COLO668 (cell line): ENCODE results near the gene UNC5CL.
"Not testable (repeated sequence)": the region's sequence is repeated elsewhere in the genome, so short reads cannot be mapped to it uniquely, and the experiment has no call there.

Source experiments
- DNase-seq: peaks from one replicate; lab custom pipeline; 2025; ENCODE audit not compliant: unreplicated experiment; lab: John Stamatoyannopoulos, UW

UNC5CL gene

DNA sequence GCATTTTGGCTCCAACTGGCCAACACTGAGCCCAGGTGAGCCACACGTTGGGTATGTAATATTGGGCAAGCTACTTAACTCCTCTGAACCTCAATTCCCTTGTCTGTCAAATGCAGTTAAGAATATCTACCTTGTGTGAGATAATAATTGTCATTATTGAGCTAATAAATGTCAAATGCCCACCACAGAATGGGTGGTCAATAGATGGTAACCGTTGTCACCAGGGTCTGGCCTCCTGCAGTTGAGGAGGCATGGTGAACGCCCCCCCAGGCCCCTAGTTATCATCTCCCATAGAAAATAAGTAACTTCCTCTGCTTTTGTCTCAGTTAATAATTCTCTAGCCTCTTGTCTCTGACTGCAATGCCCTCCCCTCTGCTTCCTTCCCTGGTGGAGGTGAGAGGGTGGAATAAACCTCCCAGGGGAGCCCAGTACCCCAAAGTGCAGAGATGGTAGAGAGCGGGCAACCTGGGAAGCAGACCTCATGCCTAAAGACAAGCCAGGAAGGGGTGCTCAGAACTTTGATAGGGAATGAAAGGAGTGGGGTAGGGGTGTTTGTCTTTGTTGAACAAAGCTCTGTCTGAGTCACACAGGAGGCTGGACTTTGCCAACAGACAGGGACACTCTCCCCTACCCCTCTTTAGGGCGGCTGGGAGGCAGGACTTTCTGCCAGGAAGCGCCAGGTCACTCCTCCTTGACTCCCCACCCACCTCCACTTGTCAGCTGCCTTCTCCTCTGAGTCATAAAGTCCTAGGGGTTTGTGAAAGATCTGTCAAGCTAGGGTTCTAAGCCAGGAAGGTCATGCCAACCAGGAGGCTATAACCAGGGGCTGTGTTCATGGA lies 1.3 kb upstream of the UNC5CL start:
- peak; percentile 33 for DNase-seq

DNA sequence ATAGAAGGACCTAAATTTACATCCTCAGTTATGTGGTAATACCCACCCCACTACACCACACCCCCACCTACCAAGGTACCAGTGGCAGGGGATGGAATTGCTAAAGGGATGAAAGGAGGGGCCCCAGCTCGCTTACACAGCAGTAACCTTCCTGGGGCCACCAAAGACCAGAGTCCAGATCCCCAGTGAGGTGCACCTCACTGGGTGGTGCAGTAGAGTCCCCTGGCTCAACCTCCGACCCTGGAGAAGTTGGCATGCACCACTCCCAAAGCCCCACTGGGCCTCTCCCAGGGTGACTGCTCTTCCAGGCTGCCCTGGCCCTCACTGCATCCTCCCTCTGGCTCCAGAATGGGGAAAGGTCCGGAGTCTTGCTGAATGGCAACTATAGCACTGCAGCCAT lies 816 bp downstream of the UNC5CL start:
- DNase-seq = no peak

- no peak for DNase-seq
Observed at GRCh38 chr6:41037107-41037900, 1.7 kb downstream of the UNC5CL start.

DNA sequence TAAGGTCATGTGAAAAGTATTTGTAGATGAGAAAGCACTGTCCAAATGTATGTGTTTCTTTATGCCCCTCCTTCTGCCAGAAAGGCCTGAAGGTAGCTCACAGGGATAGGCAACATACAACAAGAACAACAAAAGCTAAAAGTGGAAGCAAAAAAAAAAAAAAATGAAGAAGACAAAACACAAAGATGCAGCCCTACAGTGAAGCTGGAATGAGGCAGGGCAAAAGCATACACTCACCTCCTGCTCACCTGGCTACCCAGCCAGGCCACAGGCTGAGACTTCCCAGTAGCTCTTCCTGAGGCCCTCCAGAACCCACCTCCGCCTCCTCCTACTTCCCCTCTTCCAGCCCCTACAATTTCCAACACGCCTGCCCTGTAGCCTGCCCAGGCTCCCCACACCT lies 2.4 kb downstream of the UNC5CL start:
- DNase-seq = no peak

GRCh38 chr6:41036186-41036585 lies 2.8 kb downstream of the UNC5CL start:
- no peak for DNase-seq

DNA sequence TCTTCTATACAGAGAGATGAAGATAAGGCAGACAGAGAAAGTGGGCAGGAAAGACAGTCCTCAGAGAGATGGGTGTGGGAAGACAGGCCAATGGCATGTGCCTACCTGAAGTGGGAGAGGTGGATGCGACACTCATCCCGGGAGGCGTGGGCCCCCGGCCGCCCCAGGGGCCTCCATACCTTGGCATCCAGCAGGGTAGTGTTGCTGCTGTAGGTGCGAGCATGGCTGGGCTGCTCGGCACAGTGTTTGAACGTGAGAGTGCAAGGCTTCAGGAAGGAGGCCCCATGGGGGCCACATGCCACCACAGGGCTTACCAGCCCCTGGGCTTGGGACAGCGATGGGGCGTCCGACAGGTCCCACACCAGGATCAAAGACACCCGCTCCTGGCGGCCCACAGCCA lies 5.2 kb downstream of the UNC5CL start:
- no peak for DNase-seq

GRCh38 chr6:41032830-41033229 lies 6.2 kb downstream of the UNC5CL start:
- DNase-seq = no peak

DNA sequence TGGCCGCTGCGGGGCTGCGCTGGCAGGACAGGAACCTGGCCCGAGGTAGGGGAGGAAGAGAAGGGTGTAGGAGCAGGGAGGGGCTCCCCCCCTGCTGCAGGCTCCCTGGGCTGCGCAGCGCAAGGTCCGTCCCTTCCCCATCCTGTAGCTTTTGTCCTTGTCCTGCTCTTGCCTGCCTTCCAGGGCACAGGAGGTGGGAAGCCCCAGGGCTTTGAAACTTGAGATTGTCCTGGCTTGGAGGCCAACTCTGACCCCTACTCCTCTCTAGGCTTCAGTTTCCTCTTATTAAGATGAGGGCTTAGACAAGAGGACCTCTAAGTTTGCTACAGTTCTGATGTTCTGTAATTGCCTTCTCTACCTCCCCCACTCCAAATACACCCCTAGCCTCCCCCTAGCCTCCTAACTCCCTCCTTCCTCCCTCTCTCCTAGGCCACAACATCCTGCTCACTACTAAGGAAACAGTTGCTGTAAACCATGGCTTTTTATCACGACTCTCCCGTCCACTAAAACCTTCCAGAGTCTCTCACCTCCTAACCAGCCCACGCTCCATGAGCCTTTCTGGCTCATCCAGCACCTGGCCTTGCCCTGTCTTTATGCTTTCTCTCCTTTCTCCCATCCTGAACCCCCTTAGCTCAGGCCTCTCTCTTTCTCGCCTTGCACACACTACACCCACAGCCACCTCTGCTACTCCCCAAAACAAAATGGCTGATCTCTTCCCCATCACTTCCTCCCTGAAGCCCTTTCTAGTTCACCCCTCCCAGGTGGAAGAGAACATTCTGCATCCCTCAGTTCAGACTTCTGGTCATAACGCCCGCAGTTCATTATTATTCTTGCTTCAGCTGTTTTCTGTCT lies 10.2 kb downstream of the UNC5CL start:
- DNase-seq = no peak

DNA sequence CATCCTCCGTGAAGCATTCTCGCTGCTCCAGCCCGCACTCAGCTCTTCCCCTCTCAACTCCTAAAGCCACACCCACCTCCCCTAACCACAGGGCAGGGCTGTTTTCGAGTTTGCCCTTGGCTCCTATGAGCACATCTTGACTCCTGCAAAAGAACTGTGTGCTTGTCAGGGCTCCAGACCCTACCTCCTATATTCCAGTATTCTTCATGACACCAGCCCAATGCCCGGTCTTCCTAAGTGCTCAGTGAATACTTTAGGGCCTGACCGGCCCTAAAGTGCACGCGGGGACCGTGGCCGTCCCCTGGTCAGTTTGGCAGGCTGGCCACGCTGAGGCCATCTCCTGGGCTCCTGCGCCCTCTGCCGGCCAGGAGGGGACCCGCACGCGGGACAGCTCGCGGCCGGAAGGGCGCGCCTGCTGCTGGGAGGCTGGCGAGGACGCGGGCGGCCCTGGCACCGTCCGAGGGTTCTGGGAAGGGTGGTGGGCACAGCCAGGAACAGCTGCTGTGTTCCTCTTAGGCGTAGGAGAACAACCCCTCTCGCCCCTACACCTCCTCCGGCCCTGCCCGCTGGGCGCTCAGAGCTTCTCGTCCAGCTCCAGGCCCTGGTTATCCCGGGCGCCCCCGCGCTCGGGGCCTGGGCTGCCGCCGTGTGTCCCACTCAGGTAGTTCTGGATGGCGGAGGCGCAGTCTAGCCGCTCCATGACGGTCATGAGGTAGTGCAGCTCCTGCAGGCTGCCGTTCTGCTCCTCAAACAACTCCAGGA lies 11.0 kb downstream of the UNC5CL start:
- DNase-seq = peak; percentile 40

- DNase-seq = no peak
Observed at GRCh38 chr6:41027241-41027640, 11.8 kb downstream of the UNC5CL start.

GRCh38 chr6:41025966-41026530 lies 13.0 kb downstream of the UNC5CL start:
- DNase-seq = no peak

DNA sequence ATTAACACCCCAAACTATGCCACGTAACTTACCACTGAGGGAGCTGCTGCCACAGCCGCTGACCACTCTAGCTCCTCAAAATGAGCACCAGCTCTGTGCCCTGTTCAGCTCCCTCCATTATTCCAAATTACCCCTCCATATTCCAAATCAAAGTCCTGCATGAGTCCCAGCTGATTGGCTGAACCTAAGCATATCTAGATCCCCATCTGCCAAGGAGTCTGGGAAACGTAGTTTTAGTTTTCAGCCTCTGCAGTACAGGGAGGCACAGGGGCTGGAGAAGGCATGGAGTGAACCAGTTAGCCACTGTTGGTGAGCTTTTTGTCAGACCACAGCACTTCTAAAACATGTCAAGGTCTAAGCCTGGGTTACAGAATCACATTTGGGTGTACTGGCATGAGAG lies 15.9 kb downstream of the UNC5CL start:
- no peak for DNase-seq

DNA sequence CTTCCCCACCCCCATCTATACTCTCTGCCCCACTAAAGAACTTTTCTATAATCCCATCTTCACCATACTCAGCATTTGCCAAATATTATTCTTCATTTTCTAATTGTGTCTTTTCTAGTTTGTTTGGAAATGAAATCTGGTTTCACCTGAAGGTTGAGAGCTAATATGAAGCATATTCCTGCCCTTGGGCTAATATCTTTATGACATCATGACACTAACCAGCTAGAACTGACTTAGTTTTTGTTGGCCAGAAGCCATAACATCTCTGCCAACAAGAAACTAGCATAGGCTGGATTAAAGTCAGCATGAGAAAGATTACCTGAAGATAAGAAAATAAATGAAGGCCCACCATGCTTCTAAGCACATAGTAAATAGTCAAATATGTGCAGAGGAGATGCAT lies 16.7 kb downstream of the UNC5CL start:
- no peak for DNase-seq

- DNase-seq = peak; percentile 21
Observed at GRCh38 chr6:41021832-41022231, 17.2 kb downstream of the UNC5CL start.

DNA sequence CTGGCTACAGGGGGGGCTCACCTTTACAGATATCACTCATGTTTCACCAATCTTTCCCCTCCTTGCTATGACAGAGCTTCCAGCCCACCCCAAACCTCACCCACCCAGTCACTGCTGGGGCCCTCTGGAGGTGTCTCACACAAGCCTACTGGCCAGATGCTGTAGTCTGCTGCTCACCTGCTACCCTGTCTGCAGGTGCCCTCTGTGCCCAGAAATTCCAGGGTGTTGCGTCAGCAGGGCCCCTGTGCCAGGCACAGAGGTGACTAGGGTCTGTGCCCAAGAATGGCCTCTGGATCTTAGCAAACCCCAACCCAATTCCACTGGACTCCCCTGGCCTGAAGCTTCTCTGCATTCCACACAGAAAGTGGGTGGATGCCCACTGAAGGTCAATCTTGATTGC lies 21.4 kb downstream of the UNC5CL start:
- DNase-seq = no peak

GRCh38 chr6:41015860-41016259 lies 23.2 kb downstream of the UNC5CL start:
- not testable (repeated sequence) for DNase-seq

GRCh38 chr6:41014780-41015179 lies 24.2 kb downstream of the UNC5CL start:
- DNase-seq = no peak

- DNase-seq = no peak
Observed at GRCh38 chr6:41013466-41014153, 25.4 kb downstream of the UNC5CL start.

GRCh38 chr6:41011673-41012072 lies 27.3 kb downstream of the UNC5CL start:
- DNase-seq = no peak

DNA sequence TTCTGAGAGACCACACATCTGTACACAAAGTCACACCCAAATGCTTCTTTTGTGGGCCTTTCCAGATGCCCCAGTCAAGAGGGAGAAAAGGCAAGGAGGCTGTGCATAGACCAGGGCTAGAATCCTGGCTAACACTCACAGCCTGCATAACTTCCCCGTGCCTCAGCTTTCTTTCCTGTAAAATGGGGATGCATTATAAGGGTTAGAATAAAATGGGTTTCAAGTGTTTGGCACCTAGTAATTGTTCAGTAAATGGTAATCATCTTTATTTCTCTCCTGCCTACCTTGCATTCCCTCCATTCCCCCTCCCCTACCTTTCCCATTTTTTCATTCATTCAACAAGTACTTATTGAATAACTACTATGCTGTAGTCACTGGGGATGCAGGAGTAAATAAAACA lies 29.4 kb downstream of the UNC5CL start:
- no peak for DNase-seq
